ENCODE measurements around the gene CUL3.
"Not testable (repeated sequence)": the region's sequence is repeated elsewhere in the genome, so short reads cannot be mapped to it uniquely, and the experiment has no call there.

Gene CUL3

GRCh38 chr2:224543939-224544338 lies 41.2 kb downstream of the CUL3 start:
- DNase-seq (ENCODE audit: low read depth in 2 of 2): no peak

- DNase-seq (ENCODE audit: low read depth in 2 of 2): no peak
These were observed 46.5 kb downstream of the CUL3 start for GRCh38 chr2:224538561-224539138.

DNA sequence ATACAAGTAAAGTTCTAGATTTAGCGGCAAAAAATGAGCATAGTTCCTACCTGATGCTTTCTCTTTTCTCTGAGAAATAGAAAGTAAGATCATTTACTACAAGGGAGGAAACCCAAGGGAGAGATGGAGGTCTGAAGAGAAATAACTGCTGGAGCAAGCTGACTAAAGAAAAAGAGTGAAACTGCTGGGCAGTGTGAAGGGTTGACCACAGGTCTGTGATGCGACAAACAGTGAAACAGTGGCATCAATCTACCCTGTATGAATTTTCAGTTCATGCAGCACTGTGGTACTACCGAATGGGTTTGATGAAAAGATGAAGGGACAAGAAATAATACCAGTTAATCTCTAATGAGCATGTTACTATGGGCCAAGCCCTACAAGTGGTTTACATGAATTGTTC lies 52.2 kb downstream of the CUL3 start:
- no peak for DNase-seq (ENCODE audit: low read depth in 2 of 2)

DNA sequence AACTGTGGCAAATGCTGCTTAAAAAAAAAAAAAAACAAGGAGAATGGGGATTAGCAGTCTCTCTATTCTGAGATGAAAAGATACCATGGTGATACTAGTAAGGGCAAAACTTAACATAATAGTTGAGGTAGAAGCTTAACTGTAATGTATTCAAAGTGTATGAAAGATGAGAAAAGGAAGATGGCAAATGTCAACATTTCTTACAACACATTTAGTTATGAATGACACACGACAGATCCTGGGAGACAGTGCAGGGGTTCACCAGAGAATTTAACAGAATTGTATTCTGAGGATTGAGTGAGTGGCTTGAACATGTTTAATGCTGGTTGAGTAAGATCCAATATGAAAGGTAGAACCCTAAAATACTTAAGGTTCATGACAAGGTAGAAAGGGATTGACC lies 52.7 kb downstream of the CUL3 start:
- DNase-seq (ENCODE audit: low read depth in 2 of 2): no peak

DNA sequence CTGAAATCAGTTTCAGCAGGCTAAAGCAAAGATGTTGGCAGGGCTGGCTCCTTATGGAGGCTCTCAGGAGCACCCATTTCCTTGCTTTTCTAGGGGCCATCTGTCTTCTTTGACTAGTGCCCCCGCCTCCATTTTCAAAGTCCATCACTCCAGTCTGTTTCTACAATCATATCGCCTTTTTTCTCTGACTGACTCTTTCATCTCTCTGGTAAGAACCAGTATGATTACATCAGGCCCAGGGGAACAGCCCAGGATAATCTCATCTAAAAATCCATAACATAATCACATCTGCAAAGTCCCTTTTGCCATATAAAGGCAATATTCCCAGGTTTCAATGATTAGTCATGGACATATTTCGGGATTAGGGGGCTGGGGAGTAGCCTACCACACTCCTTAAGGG lies 57.0 kb downstream of the CUL3 start:
- DNase-seq (ENCODE audit: low read depth in 2 of 2): no peak

DNA sequence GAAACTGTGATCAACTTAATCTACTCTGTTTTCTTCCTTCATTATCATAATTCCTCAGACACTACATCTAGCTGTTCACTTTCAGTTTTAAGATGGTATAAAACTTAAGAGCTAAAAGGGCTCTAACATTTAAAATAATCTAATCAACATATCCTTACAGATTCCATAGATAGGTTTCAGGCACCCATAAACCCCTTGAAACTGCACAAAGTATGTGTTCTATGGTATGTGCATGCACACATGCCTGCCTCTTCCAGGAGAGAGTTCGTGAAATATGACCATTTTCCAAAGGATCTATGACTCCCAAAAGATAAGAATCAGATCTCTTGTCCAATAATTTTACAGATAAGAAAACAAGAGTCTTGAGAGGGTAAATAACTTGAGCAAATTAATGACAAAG lies 59.4 kb downstream of the CUL3 start:
- DNase-seq (ENCODE audit: low read depth in 2 of 2): no peak

DNA sequence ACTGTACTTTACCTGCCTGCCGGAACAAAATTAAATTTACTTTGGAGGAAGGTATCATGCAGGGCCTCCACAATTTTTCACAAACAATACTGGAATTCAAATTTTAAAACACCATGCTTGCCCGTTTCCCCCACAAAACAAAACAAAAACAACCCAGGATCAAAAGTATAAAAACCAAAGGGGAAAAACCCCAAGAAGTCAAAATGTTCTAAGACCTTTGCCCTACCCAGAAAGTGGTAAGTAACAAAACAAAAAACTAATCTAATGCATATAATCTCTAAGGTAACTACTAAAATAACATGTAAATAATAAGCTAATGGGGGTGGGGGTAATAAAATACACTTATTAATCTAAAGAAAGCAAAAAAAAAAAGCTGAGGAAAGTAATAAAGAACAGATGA lies 60.5 kb downstream of the CUL3 start:
- DNase-seq (ENCODE audit: low read depth in 2 of 2): no peak

DNA sequence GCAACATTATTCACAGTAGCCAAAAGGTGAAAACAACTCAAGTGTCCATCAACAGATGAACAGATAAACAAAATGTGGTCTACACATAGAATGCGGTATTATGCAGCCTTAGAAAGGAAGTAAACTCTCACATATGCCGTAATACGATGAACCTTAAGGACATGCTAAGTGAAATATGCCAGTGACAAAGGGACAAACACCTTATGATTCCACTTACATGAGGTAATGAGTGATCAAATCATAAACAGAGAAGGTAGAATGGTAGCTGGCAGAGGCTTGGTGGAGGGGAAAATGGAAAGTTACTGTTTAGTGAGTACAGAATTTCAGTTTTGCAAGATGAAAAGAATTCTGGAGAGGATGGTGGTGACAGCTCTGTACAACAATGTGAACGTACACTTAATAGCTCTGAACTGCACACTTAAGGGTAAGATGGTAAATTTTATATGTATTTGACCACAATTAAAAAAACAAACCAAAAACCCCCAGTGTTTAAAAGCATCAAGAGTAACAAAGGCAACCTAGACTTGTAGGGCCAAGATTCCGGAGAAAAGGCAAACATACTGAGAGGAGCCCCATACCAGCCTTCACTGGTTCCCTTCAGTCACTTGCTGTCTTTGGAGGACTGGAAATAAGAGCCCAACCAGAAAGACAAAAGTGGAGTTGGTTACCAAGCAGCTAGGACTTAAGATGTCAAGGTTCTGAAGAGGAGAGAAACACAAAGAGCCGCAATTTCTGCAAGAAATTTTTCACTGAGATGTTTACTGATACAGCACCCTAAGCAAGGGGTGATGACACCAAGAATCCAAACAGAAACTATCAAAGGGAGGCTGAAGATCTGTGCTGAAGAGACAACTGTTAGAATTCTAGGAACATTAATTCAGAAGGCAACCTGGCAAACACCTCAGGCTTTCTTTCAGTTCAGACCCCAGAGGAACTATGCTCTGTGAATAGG lies 61.3 kb downstream of the CUL3 start:
- DNase-seq (ENCODE audit: low read depth in 2 of 2): no peak

DNA sequence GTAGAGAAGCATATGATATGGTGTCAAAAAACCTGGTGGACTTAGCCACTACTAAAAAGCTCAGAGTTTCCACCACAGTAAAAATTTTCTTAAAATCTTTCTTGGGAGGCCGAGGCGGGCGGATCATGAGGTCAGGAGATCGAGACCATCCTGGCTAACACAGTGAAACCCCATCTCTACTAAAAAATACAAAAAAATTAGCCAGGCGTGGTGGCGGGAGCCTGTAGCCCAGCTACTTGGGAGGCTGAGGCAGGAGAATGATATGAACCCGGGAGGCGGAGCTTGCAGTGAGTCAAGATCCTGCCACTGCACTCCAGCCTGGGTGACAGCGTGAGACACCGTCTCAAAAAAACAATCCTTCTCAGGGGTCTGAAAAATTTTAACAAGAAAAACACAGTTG lies 62.7 kb downstream of the CUL3 start:
- DNase-seq (ENCODE audit: low read depth in 2 of 2): not testable (repeated sequence)

GRCh38 chr2:224520064-224520463 lies 65.1 kb downstream of the CUL3 start:
- peak in 1 of 2 donors; percentile 1 for DNase-seq (ENCODE audit: low read depth in 2 of 2)

DNA sequence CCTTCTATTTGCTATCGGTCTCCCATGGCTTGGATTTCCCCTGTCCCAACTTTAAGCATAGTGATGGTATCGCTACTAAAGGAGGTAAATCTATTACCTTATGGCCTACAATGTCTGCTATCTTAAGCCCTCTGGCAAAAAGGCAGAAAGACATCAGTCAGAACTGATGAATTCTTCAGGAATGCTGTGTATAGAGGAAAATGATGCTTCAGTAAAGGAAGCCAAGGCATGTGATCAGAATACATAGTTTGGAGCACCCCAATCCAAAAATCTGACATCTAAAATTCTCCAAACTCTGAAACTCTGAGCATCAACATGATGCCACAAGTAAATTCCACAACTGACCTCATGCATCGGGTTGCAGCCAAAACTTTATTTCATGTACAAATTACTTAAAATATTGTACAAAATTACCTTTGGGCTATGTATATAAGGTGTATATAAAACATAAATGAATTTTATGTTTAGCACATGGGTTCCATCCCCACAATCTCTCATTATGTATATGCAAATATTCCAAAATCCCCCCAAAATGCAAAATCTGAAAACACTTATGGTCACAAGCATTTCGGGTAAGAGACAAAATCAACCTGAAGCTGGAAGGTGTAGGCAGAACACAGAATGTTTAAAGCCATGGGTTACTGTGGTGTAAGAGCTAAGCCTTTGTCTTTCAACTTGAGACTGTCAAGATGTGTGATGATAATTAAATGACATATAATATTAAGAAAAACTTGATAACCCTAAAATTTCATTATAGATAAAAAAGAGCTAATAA lies 66.2 kb downstream of the CUL3 start:
- DNase-seq (ENCODE audit: low read depth in 2 of 2): no peak

- no peak for DNase-seq (ENCODE audit: low read depth in 2 of 2)
These were observed 67.2 kb downstream of the CUL3 start for GRCh38 chr2:224517963-224518362.

DNA sequence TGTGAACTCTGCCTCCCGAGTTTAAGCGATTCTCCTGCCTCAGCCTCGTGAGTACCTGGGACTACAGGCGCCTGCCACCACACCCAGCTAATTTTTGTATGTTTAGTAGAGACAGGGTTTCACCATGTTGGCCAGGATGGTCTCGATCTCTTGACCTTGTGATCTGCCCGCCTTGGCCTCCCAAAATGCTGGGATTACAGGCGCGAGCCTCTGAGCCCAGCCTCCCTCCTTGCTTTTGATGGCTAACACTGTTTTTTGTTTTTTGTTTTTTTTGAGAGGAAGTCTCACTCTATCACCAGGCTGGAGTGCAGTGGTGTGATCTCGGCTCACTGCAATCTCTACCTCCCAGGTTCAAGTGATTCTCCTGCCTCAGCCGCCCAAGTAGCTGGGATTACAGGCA lies 68.8 kb downstream of the CUL3 start:
- DNase-seq (ENCODE audit: low read depth in 2 of 2): not testable (repeated sequence)

DNA sequence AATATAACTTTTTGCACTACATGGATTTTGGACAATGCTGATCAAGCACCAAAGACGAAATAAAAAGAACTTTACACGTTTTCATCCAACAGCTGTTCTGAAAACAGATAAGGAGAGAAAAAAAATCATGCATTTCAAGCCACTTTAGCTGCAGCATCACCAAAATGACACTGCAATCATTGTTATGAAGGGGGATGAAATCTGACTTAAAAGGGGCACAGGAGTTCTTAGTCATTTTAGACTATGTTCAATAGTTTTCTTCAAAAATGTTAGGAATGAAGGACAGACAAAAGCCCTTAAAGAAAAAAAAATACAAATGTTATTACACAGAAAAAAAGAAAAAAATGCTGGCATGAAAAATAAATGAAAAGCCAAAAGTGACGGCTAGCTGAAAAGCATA lies 71.2 kb downstream of the CUL3 start:
- DNase-seq (ENCODE audit: low read depth in 2 of 2): no peak

DNA sequence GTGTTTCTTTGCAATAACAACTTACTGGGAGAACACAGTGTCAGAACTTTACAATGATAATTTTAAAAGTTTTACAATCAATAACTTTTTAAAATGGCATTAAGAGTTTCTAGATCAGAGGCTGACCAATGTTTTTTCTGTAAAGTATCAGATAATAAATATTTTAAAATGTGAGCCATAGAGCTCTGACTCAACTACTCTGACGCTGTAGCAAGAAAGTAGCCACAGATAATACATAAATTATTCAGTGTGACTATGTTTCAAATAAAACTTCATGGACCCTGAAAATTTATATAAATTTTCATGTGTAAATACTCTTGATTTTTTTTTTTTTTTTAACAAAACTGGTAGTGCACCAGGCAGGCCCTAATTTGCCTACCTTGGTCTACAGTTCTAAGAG lies 77.4 kb downstream of the CUL3 start:
- no peak for DNase-seq (ENCODE audit: low read depth in 2 of 2)

DNA sequence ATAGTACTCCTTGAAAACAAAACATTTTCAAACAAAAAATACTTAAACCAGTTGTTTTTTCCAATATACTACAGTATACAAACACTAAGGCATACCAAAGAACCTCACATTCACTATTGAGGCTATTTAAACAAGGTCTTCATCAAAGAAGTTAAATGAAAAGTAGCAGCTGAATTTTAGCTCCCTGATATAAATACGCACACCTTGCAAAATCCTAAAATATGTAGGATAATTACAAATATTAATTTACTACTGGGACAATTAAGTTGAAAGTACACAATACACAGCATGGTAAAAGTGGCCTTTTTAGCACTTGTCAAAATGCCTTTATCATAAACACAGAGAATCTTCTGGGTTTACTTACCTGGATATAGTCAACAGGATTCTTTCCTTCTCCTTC lies 78.7 kb downstream of the CUL3 start:
- no peak for DNase-seq (ENCODE audit: low read depth in 2 of 2)

DNA sequence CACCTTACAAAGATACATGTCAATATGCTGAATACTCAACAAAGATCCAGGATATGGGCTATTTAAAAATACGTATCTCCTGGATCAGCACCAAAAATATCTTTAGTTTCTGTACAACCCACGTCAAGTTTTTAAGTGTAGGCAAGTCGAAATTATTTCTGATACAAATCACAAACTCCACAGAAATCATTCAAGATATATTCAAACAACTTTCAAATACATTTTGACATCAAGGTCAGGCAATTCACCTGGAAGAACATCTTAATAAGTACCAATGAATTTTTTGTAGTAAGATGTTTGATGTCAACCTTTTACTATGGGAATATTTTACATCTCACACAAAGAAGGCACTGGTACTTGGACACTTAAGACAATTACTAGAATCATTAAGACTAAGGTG lies 86.2 kb downstream of the CUL3 start:
- no peak for DNase-seq (ENCODE audit: low read depth in 2 of 2)

GRCh38 chr2:224492531-224492930 lies 92.6 kb downstream of the CUL3 start:
- no peak for DNase-seq (ENCODE audit: low read depth in 2 of 2)

GRCh38 chr2:224487940-224488339 lies 97.2 kb downstream of the CUL3 start:
- DNase-seq (ENCODE audit: low read depth in 2 of 2): not testable (repeated sequence)

DNA sequence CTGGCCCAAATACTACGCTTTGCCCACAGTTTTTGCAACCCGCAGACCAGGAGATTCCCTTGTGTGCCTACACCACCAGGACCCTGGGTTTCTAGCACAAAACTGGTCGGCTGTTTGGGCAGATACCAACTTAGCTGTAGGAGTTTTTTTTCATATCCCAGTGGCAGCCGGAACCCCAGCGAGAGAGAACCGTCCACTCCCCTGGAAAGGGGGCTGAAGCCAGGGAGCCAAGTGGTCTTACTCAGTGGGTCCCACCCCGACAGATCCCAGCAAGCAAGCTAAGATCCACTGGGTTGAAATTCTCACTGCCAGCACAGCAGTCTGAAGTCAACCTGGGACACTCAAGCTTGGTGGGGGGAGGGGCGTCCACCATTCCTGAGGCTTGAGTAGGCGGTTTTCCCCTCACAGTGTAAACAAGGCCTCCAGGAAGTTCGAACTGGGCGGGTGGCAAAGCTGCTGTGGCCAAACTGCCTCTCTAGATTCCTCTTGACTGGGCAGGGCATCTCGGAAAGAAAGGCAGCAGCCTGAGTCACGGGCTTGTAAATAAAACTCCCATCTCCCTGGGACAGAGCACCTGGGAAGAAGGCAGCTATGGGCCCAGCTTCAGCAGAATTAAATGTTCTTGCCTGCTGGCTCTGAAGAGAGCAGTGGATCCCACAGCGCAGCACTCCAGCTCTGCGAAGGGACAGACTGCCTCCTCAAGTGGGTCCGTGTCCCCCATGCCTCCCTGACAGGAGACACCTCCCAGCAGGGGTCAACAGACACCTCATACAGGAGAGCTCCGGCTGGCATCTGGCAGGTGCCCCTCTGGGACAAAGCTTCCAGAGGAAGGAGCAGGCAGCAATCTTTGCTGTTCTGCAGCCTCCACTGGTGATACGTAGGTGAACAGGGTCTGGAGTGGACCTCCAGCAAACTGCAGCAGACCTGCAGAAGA lies 99.8 kb downstream of the CUL3 start:
- not testable (repeated sequence) for DNase-seq (ENCODE audit: low read depth in 2 of 2)

- no peak for DNase-seq (ENCODE audit: low read depth in 2 of 2)
These were observed 105.3 kb downstream of the CUL3 start for GRCh38 chr2:224479826-224480225.
